HUES64 (cell line): ENCODE data around the gene IFI27L2. TPM values are rescaled to one million over a fixed set of nuclear protein-coding genes. Genes with fewer than 3 reads are reported as not detected.
A peak's percentile ranks its signal among the peaks of the same experiment; 100 is the strongest.

ENCODE experiments used
- H3K27ac ChIP-seq: 2 replicates; pipeline ENCODE4 v1.7.0; 2013; ENCODE audit warnings: low read depth, low read length, inconsistent platforms
- H3K27me3 ChIP-seq: 2 replicates; pipeline ENCODE4 v1.6.1; 2013; ENCODE audit warnings: mild to moderate bottlenecking, low read length; ENCODE audit not compliant: insufficient read depth
- H3K36me3 ChIP-seq: 2 replicates; pipeline ENCODE4 v1.6.1; 2013; ENCODE audit warnings: mild to moderate bottlenecking, low read length; ENCODE audit not compliant: insufficient read depth
- H3K4me1 ChIP-seq: 2 replicates; pipeline ENCODE4 v1.6.1; 2013; ENCODE audit warnings: mild to moderate bottlenecking, low read length, moderate library complexity; ENCODE audit not compliant: insufficient read depth
- H3K4me3 ChIP-seq: 2 replicates; pipeline ENCODE4 v1.5.1; 2013; ENCODE audit warnings: mild to moderate bottlenecking, low read length, moderate library complexity
- H3K9ac ChIP-seq: 2 replicates; pipeline ENCODE4 v1.6.1; 2013; ENCODE audit warnings: mild to moderate bottlenecking, low read depth, low read length
- H3K9me3 ChIP-seq: 2 replicates; pipeline ENCODE4 v1.6.1; 2013; ENCODE audit warnings: low read depth, low read length; ENCODE audit not compliant: insufficient read depth
- WGBS: fragments of 150-250, 120-280 bp; methylation state at CpG from one replicate; pipeline ENCODE4 v1.1.7; 2013; ENCODE audit warnings: missing lambda C conversion rate; 5-methylcytosine and 5-hydroxymethylcytosine counted together
- polyA plus RNA-seq, 2 experiments: library from polyadenylated mRNA; stranded (reverse); fragments of 50-300 nt; gene quantifications; one replicate each; pipeline ENCODE4 v1.2.3, GENCODE V29; 2013

IFI27L2 gene
- polyA plus RNA-seq (2013, experiment 1 of 2), result 23.7 TPM
- 34.0 TPM for polyA plus RNA-seq (2013, experiment 2 of 2)

- Histone ChIP-seq H3K27me3 (no peaks in the 10 kb centered on the region), H3K9me3 (no peaks in the 10 kb centered on the region), H3K9ac (peak within 1 kb of the TSS; percentile 11; the same call in 1 of the 2 replicates), H3K27ac (no peak within 1 kb of the TSS; the same call in 1 of the 2 replicates), H3K4me3 (peak within 1 kb of the TSS; percentile 66), H3K4me1 (peaks cover 3% of the 10 kb centered on the region; the same call in 1 of the 2 replicates), H3K36me3 (no peaks in the 10 kb centered on the region)
- WGBS, result 2% methylated on average over 27 of the region's 27 CpGs
Observed at GRCh38 chr14:94129111-94129757, at the start of gene IFI27L2. IFI27L2 (minus strand) TSS chr14:94129604; CDS start chr14:94129564, 40 bp downstream.

- Histone ChIP-seq H3K27ac (no peak overlapping the region), H3K27me3 (peaks cover 28% of the 10 kb centered on the region), H3K4me1 (peaks cover 21% of the 10 kb centered on the region), H3K9ac (peak overlapping the region; percentile 5; the same call in 1 of the 2 replicates), H3K4me3 (no peak overlapping the region), H3K36me3 (no peaks in the 10 kb centered on the region), H3K9me3 (no peaks in the 10 kb centered on the region)
- 73% methylated on average over 1 of the region's 1 CpG for WGBS
Observed at GRCh38 chr14:94177806-94178205, 48.4 kb upstream of the IFI27L2 start.

GRCh38 chr14:94176808-94177207 lies 47.4 kb upstream of the IFI27L2 start:
- Histone ChIP-seq H3K27me3 (peaks cover 38% of the 10 kb centered on the region), H3K27ac (no peak overlapping the region), H3K36me3 (no peaks in the 10 kb centered on the region), H3K4me3 (no peak overlapping the region), H3K4me1 (peaks cover 21% of the 10 kb centered on the region), H3K9ac (no peak overlapping the region), H3K9me3 (no peaks in the 10 kb centered on the region)
- 92% methylated on average over 3 of the region's 3 CpGs for WGBS

GRCh38 chr14:94175747-94176146 lies 46.3 kb upstream of the IFI27L2 start:
- Histone ChIP-seq H3K27me3 (peaks cover 46% of the 10 kb centered on the region), H3K4me3 (peak overlapping the region; percentile 54), H3K9ac (no peak overlapping the region), H3K27ac (no peak overlapping the region), H3K9me3 (no peaks in the 10 kb centered on the region), H3K4me1 (peaks cover 21% of the 10 kb centered on the region), H3K36me3 (no peaks in the 10 kb centered on the region)
- WGBS, result 27% methylated on average over 7 of the region's 7 CpGs

- peak overlapping the region; percentile 54 for H3K4me3 ChIP-seq
- no peak overlapping the region for H3K27ac ChIP-seq
- H3K36me3 ChIP-seq, result no peaks in the 10 kb centered on the region
- no peaks in the 10 kb centered on the region for H3K9me3 ChIP-seq
- peaks cover 21% of the 10 kb centered on the region for H3K4me1 ChIP-seq
- under 1% methylated on average over 29 of the region's 30 CpGs for WGBS
- H3K9ac ChIP-seq, result no peak overlapping the region
- peaks cover 46% of the 10 kb centered on the region for H3K27me3 ChIP-seq
Observed at GRCh38 chr14:94175011-94175745, 45.8 kb upstream of the IFI27L2 start.

GRCh38 chr14:94174604-94175010 lies 45.2 kb upstream of the IFI27L2 start:
- H3K4me3 ChIP-seq, result peak overlapping the region; percentile 54
- H3K9me3 ChIP-seq, result no peaks in the 10 kb centered on the region
- peaks cover 21% of the 10 kb centered on the region for H3K4me1 ChIP-seq
- peaks cover 46% of the 10 kb centered on the region for H3K27me3 ChIP-seq
- H3K27ac ChIP-seq, result no peak overlapping the region
- WGBS, result 0% methylated on average over 38 of the region's 39 CpGs
- H3K9ac ChIP-seq, result peak overlapping the region; percentile 41
- H3K36me3 ChIP-seq, result no peaks in the 10 kb centered on the region

GRCh38 chr14:94173885-94174603 lies 44.6 kb upstream of the IFI27L2 start, which contains the start of gene PPP4R4:
PPP4R4 (plus strand) TSS chr14:94174322; CDS start chr14:94174466, 144 bp downstream.
- Histone ChIP-seq H3K27ac (peak within 1 kb of the TSS; percentile 62; the same call in 1 of the 2 replicates), H3K9ac (peak within 1 kb of the TSS; percentile 41), H3K9me3 (no peaks in the 10 kb centered on the region), H3K4me3 (peak within 1 kb of the TSS; percentile 86), H3K36me3 (no peaks in the 10 kb centered on the region), H3K4me1 (peaks cover 21% of the 10 kb centered on the region), H3K27me3 (peaks cover 46% of the 10 kb centered on the region)
- WGBS, result under 1% methylated on average over 76 of the region's 84 CpGs

GRCh38 chr14:94173471-94173884 lies 44.1 kb upstream of the IFI27L2 start:
- peaks cover 46% of the 10 kb centered on the region for H3K27me3 ChIP-seq
- H3K4me3 ChIP-seq, result peak overlapping the region; percentile 86
- no peaks in the 10 kb centered on the region for H3K36me3 ChIP-seq
- peak overlapping the region; percentile 38; the same call in 1 of the 2 replicates for H3K9ac ChIP-seq
- H3K27ac ChIP-seq, result peak overlapping the region; percentile 62; the same call in 1 of the 2 replicates
- peaks cover 21% of the 10 kb centered on the region for H3K4me1 ChIP-seq
- 2% methylated on average over 20 of the region's 20 CpGs for WGBS
- no peaks in the 10 kb centered on the region for H3K9me3 ChIP-seq

GRCh38 chr14:94172545-94172944 lies 43.1 kb upstream of the IFI27L2 start:
- H3K36me3 ChIP-seq, result no peaks in the 10 kb centered on the region
- 96% methylated on average over 3 of the region's 5 CpGs for WGBS

GRCh38 chr14:94171208-94171607 lies 41.8 kb upstream of the IFI27L2 start:
- Histone ChIP-seq H3K9me3 (no peaks in the 10 kb centered on the region), H3K4me1 (peaks cover 6% of the 10 kb centered on the region; the same call in 1 of the 2 replicates), H3K9ac (no peak overlapping the region), H3K27ac (no peak overlapping the region), H3K27me3 (peaks cover 35% of the 10 kb centered on the region), H3K36me3 (no peaks in the 10 kb centered on the region), H3K4me3 (no peak overlapping the region)
- 88% methylated on average over 3 of the region's 3 CpGs for WGBS

More at GRCh38 chr14:94172545-94172944, 43.1 kb upstream of the IFI27L2 start:
- peaks cover 46% of the 10 kb centered on the region for H3K27me3 ChIP-seq
- H3K27ac ChIP-seq, result no peak overlapping the region
- no peak overlapping the region for H3K9ac ChIP-seq
- no peaks in the 10 kb centered on the region for H3K9me3 ChIP-seq
- H3K4me1 ChIP-seq, result peaks cover 15% of the 10 kb centered on the region
- peak overlapping the region; percentile 86; the same call in 1 of the 2 replicates for H3K4me3 ChIP-seq
